ENCODE data around the gene SMC1B.

DNA sequence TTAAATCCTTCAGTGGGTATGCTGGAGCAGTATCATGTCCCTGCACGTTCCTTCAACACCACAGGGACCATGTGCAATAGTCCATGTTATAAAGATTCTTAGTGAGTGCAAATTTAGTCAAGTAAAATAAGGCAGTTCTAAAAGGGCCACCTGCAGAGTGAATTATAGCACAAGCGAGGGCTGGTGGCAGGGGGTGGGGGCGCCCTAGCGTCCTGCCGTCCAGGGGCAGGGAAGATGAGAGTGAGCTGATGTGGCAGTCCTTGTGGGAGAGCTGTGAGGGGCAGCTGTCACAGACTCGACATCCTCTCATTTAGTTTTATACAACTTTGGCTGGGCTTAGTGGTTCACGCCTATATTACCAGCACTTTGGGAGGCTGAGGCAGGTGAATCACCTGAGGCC lies 74.6 kb downstream of the SMC1B start:
- no peak for TF ChIP-seq POLR2A (IDR thresholded peaks at IDR 0.05)
- TF ChIP-seq, protein P1, sequence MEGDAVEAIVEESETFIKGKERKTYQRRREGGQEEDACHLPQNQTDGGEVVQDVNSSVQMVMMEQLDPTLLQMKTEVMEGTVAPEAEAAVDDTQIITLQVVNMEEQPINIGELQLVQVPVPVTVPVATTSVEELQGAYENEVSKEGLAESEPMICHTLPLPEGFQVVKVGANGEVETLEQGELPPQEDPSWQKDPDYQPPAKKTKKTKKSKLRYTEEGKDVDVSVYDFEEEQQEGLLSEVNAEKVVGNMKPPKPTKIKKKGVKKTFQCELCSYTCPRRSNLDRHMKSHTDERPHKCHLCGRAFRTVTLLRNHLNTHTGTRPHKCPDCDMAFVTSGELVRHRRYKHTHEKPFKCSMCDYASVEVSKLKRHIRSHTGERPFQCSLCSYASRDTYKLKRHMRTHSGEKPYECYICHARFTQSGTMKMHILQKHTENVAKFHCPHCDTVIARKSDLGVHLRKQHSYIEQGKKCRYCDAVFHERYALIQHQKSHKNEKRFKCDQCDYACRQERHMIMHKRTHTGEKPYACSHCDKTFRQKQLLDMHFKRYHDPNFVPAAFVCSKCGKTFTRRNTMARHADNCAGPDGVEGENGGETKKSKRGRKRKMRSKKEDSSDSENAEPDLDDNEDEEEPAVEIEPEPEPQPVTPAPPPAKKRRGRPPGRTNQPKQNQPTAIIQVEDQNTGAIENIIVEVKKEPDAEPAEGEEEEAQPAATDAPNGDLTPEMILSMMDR (IDR thresholded peaks at IDR 0.05): no peak

Data from uterus (tissue), 2 donors.